Gastroesophageal sphincter (tissue), 3 donors: ENCODE results near the gene ENO3.

Source experiments
- POLR2A ChIP-seq, 2 donors: fragments of 450-650 bp; IDR thresholded peaks; one replicate each; pipeline ENCODE4 v1.6.1; 2017; ENCODE audit warnings: antibody characterized with exemption in 2 of 2, mild to moderate bottlenecking in 2 of 2, moderate library complexity in 1 of 2
- POLR2AphosphoS5 ChIP-seq: sonication (generic); formaldehyde crosslinking; IDR thresholded peaks from one replicate; pipeline ENCODE4 v1.6.1; 2017; ENCODE audit warnings: antibody characterized with exemption
- TF ChIP-seq, protein P1 (sequence below), 4 experiments: fragments of 200-600 bp in 2 of 4; fragments of 450-650 bp in 2 of 4; sonication (generic) in 1 of 4; IDR thresholded peaks; one replicate each; pipeline ENCODE4 v1.5.1; 2017 to 2019; ENCODE audit warnings: antibody characterized with exemption in 4 of 4, mild to moderate bottlenecking in 2 of 4, moderate library complexity in 2 of 4

DNA sequence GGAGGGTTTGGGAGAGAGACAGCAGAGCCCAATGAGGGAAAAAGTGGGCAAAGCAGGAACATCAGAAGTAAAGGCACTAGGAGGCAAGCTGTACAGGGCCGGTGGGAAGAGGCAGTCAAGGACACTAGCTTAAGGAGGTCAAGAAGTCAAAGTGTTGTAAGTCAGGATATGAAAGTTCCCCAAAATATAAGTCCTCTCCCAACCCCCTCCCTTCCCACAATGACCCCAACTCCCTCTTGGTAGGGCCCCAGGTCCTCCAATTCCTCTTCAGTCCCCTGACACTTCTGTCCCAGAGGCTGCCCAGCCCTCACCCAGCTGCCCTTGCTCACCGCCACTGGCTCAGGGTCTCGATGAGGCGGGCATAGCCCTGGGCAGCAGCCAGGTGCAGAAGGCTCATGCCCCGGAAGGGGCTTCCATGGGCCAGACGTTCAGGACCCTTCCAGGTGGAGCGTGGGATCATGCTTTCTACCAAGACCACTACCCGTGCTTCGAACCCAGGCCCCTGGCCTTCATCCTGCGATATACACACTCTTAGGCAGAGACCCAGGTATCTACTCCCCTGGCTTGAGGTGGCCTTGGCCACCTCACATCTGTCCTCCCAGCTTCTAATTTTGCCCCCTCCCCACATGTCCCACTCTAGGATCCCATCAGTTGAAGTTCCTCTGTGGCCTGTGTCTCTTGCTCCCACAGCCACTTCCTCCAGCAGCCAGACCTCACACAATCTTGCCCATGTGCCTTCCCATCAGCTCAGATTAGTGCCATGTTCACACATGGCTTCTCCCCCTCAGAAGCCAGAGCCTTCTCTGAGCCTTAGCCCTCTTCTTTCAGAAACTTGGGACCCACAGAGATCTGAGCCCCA, 22.6 kb downstream of the ENO3 start:
- TF ChIP-seq POLR2A (IDR thresholded peaks at IDR 0.05) = no peak
- TF ChIP-seq, protein P1, sequence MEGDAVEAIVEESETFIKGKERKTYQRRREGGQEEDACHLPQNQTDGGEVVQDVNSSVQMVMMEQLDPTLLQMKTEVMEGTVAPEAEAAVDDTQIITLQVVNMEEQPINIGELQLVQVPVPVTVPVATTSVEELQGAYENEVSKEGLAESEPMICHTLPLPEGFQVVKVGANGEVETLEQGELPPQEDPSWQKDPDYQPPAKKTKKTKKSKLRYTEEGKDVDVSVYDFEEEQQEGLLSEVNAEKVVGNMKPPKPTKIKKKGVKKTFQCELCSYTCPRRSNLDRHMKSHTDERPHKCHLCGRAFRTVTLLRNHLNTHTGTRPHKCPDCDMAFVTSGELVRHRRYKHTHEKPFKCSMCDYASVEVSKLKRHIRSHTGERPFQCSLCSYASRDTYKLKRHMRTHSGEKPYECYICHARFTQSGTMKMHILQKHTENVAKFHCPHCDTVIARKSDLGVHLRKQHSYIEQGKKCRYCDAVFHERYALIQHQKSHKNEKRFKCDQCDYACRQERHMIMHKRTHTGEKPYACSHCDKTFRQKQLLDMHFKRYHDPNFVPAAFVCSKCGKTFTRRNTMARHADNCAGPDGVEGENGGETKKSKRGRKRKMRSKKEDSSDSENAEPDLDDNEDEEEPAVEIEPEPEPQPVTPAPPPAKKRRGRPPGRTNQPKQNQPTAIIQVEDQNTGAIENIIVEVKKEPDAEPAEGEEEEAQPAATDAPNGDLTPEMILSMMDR (IDR thresholded peaks at IDR 0.05) = no peak
- no peak for TF ChIP-seq POLR2AphosphoS5
